Measurements from ENCODE around the gene SH3BGR.

The SH3BGR gene

GRCh38 chr21:39461419-39461818, 9.6 kb downstream of the SH3BGR start:
- no peak for DNase-seq

DNA sequence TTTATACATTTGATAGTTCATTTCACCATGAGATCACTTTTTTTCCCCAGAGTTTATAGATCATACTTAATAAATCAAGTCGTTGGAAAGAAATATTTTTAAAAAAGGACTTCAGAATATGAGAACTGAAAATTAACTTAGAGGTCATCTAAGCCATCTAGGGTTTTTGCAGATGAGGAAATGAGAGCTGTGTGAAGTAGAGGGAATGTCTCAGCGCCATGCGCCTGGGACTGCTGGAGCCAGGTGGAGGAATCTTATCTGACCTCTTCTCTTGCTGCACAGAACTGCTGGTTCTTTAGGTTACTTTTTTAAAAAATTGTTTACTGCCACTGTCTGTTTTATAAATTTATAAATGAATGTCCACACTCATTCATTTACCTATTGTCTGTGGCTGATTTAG, 11.5 kb downstream of the SH3BGR start:
- DNase-seq = no peak

DNA sequence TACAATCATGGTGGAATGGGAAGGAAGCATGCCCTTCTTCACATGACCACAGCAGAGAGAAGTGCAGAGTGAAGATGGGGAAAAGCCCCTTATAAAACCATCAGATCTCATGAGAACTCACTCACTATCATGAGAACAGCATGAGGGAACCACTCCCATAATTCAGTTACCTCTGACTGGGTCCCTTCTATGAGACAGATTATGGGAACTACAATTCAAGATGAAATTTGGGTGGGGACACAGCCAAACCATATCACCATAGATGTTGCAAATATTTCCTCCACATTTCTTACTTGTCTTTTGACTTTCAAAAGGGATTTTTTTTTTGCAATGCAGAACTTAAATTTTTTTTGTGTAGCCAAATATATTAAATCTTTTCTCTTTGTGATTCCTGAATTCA, 14.8 kb downstream of the SH3BGR start:
- DNase-seq = no peak

DNA sequence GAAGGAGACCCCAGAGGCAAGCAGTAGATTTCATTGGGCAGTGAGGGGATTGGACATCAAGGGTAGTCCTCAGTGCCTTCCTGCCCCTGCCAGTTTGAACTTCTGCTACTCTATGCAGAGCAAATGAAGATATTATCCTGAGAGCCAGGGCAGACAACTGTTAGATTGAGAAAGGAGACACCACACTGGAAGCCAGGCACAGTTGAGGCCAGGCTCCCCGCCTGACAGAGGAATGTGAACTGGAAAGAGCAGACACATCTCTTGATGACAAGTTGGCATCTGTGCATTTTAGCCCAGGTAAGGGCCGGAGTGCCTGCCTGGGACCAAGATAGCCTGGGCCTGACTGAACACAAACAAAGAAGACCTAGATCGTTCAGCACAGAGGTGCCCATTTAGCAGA, 16.0 kb downstream of the SH3BGR start:
- DNase-seq = no peak

GRCh38 chr21:39468559-39468958, 16.8 kb downstream of the SH3BGR start:
- DNase-seq = no peak

- no peak for DNase-seq
Measured at GRCh38 chr21:39471598-39471997, 19.8 kb downstream of the SH3BGR start.

DNA sequence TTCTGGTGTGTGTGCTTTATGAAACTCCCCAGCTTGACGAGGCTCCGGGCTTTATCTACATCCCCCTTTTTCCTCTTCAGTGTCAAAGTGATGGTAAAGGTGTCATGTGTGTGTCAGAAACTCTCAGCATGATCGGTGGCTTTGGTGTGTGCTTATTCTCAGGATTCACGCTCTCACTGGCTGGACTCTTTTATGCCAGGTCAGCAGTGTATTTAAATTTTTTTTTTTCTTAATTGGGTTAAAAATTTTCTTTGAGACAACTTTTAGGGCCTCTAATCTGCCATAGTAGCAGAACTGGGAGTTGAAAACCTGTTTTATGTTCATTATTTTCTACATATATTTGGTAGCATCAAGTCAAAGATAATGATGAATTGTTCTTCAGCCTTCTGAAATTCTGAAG, 21.0 kb downstream of the SH3BGR start:
- DNase-seq = no peak

DNA sequence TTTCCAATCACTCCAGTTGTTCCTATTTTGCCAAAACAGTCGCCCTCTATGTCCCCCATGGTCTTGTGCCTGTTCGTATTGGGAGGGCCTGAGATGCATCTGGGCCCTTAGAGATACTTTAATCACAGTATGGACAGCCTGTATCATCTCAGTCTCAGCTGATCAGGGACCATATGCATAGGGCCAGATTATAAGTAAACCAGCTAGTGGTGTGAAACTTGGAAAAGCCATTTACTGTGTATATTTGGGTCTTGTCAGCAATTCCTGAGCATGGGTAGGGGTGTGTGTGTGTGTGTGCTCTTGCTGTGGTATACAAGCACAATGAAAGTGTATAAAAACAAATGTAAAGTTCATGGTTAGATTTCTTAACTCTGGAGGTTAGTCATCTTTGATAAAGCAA, 22.8 kb downstream of the SH3BGR start:
- no peak for DNase-seq

GRCh38 chr21:39479164-39479813, 27.5 kb downstream of the SH3BGR start:
- no peak for DNase-seq

GRCh38 chr21:39479814-39480182, 28.0 kb downstream of the SH3BGR start:
- no peak for DNase-seq

GRCh38 chr21:39480271-39480670, 28.5 kb downstream of the SH3BGR start:
- DNase-seq = no peak

DNA sequence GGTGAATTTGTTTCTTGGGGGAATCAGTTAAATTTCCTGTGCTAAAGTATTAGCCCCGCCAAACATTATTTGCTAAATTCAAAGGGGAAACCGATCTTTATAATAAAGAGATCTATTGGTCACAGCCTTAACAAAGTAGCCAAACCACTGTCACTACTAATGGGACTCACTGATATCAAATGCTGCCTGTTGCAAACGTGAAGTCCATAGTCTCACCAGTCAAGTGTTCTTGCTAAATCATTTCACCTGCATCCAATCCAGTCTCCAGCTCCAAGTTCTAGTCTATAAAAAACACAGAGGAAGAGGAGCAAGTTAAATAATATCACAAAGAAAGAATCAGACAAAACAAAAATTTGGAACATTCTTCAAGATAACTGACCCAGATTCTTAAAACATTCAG, 30.1 kb downstream of the SH3BGR start:
- no peak for DNase-seq

- no peak for DNase-seq
Measured at GRCh38 chr21:39483917-39484316, 32.1 kb downstream of the SH3BGR start.

- DNase-seq = no peak
Measured at GRCh38 chr21:39484711-39485276, 33.0 kb downstream of the SH3BGR start.

- DNase-seq = no peak
Measured at GRCh38 chr21:39489380-39489924, 37.7 kb downstream of the SH3BGR start.

DNA sequence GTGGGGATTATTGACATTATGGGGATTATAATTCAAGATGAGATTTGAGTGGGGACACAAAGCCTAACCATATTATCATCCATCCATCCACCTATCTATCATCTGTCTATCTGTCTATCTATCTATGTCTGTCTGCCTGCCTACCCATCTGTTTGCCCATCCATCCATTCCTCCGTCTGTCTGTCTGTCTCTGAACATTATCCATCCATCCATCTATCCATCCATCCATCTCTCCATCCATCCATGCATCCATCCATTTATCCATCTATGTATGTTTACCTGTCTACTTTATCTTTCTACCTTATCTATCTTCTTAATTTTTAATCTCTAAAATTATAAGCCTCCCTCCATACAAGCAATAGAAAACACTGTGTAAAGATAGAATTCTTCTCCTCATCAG, 47.4 kb downstream of the SH3BGR start:
- no peak for DNase-seq

DNA sequence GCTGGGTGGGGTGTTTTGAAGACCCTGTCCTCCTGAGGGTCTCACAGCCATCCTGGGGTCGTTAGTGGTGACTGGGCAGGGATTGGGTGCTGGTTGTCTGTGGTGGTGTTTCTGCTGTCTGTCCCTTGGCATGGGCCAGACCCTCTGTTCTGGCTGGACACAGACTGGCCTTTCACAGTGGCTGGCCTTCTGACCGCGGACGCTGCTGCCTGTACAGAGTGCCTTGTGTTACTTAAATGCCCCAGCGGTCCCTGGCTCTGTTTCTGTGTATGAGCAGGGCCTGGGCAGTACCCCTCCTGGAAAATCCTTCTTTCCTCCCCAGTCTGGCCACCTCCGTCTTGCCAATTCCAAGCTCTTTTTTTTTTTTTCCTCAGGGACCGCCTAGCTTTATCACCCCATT, 50.9 kb downstream of the SH3BGR start:
- DNase-seq = no peak

DNA sequence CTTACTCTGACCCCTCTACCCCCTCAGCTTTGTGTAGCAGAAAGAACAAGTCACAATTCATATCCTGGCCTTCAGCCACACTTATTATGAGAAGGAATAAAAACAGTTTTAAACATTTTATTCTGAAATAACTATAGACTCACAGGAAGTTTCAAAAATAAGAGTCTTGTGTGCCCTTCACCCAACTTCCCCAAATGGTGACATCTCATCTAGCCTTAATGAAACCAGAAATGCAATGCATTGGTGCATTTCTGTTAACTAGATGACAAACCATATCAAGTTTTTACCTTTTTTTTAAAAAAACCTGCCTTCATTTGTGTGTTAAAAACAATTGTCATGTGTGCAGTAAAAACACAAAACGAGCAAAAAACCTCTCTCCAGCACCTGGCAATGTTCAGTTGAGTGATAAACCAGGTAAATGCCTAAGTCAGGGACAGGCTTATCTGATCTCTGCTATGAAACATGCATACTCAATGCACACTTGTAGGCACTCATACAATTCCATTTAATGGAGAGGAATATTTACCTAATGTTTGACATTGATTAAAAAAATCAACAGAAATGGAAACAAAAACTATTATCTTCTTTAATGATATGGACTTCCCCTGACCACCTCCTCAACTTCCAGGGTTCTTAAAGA, 51.5 kb downstream of the SH3BGR start:
- DNase-seq = no peak

- no peak for DNase-seq
Measured at GRCh38 chr21:39504230-39504629, 52.5 kb downstream of the SH3BGR start.

- no peak for DNase-seq
Measured at GRCh38 chr21:39510240-39510639, 58.5 kb downstream of the SH3BGR start.

- DNase-seq = no peak
Measured at GRCh38 chr21:39511102-39511501, 59.3 kb downstream of the SH3BGR start.

DNA sequence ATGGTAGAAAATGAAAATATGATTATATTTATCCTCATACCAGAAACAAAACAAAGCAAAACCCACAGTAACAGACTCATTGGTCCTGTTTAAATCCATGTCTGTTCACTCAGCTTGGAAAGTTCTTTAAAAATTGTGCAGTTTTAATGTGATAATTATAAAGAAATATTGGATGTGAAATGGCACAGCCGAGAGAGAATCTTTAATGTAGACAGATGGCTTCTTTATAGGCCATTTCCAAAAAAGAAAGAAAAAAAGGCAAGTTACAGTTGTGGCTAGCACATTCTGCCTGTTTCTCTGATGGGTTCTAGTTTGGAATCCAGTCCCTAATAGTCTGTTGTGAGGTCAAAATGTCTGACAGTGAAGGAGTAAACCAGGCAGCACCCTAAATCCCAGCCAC, 62.0 kb downstream of the SH3BGR start:
- no peak for DNase-seq

DNA sequence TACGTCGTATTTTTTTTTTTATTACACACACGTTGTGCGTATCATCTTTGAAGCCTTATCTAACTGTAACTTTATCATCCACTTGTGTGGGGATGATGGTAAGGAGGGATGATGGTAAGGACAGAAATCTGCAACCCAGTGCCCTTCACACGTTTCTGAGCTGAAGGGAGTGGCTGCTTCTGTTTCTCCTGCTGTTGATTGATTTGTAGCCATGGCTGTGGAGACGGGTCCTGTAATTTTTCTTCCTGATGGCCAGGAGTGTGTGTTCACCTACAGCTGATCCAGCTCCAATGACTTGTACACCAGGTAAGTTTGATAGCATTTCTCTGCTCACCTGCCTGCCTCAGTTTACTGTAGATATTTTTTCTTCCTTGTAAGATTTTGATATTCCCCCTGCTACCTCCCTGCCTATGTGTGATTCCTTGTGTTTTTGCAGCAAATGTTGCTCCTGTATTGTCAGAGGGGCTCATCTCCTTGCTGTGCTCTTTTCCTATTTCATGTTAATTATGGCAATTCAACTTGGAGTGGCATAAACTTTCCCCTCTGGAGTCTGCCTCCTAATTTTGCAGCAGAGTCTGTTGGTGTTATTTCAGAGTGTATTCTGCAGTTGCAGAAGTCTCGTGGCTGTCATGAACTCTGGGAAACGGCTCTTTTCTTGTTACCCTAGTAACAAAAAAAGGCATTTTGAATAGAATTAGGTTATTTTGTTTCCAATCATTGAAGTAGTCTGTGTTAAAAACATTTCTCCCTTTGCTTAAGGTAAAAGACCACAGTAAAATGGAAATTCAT, 64.1 kb downstream of the SH3BGR start:
- DNase-seq = no peak

Data from CD4-positive, alpha-beta T cell treated with Interleukin-15 for 1 hour (primary cell).